Psoas muscle (tissue), 8 donors: Measurements from ENCODE around the gene TBC1D1. TPM values are rescaled to one million over a fixed set of nuclear protein-coding genes. Genes with fewer than 3 reads are reported as not detected.

Experiments
- ATAC-seq, 4 donors: fragments of 200-7000 bp; cut with Tn5 transposase; one replicate each; pipeline ENCODE4 v1.9.1; 2020; ENCODE audit warnings: moderate library complexity in 3 of 4, mild to moderate bottlenecking in 2 of 4
- DNase-seq, 2 donors: peaks; one replicate each; pipeline ENCODE4 v3.0.0-alpha.2; 2020
- H3K27ac ChIP-seq: fragments of 200-600 bp; one replicate; pipeline ENCODE4 v1.8.0; 2022
- H3K27me3 ChIP-seq, 3 donors: fragments of 200-600 bp in 1 of 3; one replicate each; pipeline versions ENCODE4 v1.6.1 to v1.8.0; 2013 to 2022; ENCODE audit warnings: low read length in 2 of 3, mild to moderate bottlenecking in 2 of 3, moderate library complexity in 1 of 3; ENCODE audit not compliant: insufficient read depth in 3 of 3
- H3K36me3 ChIP-seq, 2 donors: fragments of 200-600 bp in 1 of 2; one replicate each; pipeline versions ENCODE4 v1.6.1 to v1.8.0; 2013 to 2022; ENCODE audit warnings: low read depth in 1 of 2, mild to moderate bottlenecking in 1 of 2, moderate library complexity in 1 of 2; ENCODE audit not compliant: insufficient read depth in 1 of 2
- H3K4me1 ChIP-seq: fragments of 200-600 bp; one replicate; pipeline ENCODE4 v1.8.0; 2022
- H3K4me3 ChIP-seq: fragments of 200-600 bp; one replicate; pipeline ENCODE4 v1.8.0; 2022; ENCODE audit warnings: mild to moderate bottlenecking
- H3K9me3 ChIP-seq: fragments of 200-600 bp; one replicate; pipeline ENCODE4 v1.8.0; 2022
- CTCF ChIP-seq: fragments of 200-600 bp; IDR thresholded peaks from one replicate; pipeline ENCODE4 v1.8.0; 2022; ENCODE audit warnings: antibody characterized with exemption
- WGBS, 3 donors: extraction: QIAGEN DNeasy Blood & Tissue Kit; methylation state at CpG; one replicate each; pipeline versions ENCODE4 v1.1.6 to v1.1.7; 2013; 5-methylcytosine and 5-hydroxymethylcytosine counted together
- intact Hi-C, 2 donors: fragments of 100-400 bp; cut with DNase I; formaldehyde crosslinking; loops; one replicate each; pipeline versions ENCODE4 v1.11.0 to v1.14.2; 2022
- polyA plus RNA-seq, 3 donors: library from polyadenylated mRNA; stranded (reverse); fragments of 200-250 nt; gene quantifications; one replicate each; pipeline ENCODE4 v1.2.3, GENCODE V29; 2013
- total RNA-seq, 4 donors: library from RNA; stranded (reverse); fragmentation: NEBNext Ultra II Directional in 2 of 4; extraction: Animal tissue kit (Norgen Biotek cat#: 25700) in 2 of 4; gene quantifications; one replicate each; pipeline versions ENCODE4 v1.2.1 to v1.2.4, GENCODE V29; 2021 to 2023
- donor health status: healthy with polysubstance abuse.
- donor health status: DM: no; HTN: no; CAD: no; lungs with moderate emphysema.
- donor health status: Bipolar disorder and iron deficiency.
- donor health status: healthy.
- donor health status: DM: yes; HTN: yes; CAD: no.
- donor health status: DM: no; HTN: no; CAD: no.
- donor health status: DM: no; HTN: no; CAD: no.
- donor health status: DM: yes; HTN: yes; CAD: no.

TBC1D1 gene
- total and polyA plus RNA-seq, 7 donors = 18.1 to 130 (median 42.5) TPM

DNA sequence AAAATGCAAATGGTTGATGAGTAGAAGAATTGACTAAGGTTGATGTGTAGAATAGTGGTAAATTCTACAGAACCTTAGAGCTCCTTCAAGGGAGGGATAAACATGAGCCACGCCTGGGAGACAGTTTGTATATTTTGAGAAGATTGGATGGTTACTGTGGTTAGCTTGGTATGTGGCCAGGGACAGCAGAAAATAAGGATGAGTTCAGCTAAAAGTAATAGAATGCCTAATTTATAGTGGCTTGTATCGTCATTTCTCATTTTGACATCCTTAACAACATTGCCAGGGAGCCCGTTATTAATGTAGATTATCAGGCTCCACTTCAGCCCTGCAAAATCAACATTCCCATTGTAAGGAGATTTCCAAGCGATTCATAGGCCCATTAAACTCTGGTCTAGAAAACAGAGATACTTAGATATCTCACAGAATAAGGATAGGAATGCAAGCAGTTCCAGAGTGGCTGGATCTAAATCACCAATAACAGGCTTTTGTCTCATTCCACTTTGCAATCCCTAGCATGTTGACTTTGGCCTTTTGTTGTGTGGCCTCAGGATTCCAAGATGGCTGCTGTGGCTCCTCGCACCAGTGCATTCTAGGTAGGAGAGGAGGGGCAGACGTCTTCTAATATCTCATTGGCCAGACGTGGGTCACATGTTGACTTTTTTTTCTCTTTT lies 62.9 kb downstream of the TBC1D1 start:
- H3K27ac ChIP-seq = no peak overlapping the region
- WGBS, 3 donors = 80 to 87% (median 87%) methylated on average over 7 of the region's 7 CpGs
- intact Hi-C loops = no loop called here
- no peak for TF ChIP-seq CTCF
- H3K27me3 ChIP-seq = no peaks in the 10 kb centered on the region
- no peaks in the 10 kb centered on the region for H3K9me3 ChIP-seq
- peaks cover under 1% of the 10 kb centered on the region for H3K4me1 ChIP-seq
- no peaks in the 10 kb centered on the region for H3K36me3 ChIP-seq
- DNase-seq (no peak), ATAC-seq (no peak)
- H3K4me3 ChIP-seq = no peak overlapping the region

DNA sequence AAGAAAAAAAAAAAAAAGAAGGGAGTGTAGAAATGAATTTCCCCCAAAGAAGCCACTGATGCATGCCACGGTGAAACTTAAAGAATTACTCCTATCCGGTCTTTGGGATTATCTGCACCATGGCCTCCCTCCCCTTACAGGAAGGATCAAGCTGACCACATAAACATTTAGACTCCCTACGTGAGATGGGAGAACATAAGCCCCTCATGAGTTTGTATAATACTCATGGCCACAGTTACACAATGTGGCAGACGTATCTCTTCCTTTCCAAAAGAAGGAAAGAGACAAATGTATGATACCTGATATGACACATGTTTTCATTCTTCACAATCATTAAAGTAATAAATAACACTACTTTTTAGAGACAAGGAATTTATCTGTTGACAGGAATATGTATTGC lies 66.1 kb downstream of the TBC1D1 start:
- intact Hi-C loops = no loop called here
- no peaks in the 10 kb centered on the region for H3K9me3 ChIP-seq
- no peaks in the 10 kb centered on the region for H3K4me1 ChIP-seq
- ATAC-seq (peak in 1 of 4 donors; percentile 46), DNase-seq (no peak)
- 55 to 74% (median 55%) methylated on average over 4 of the region's 4 CpGs for WGBS, 3 donors
- no peaks in the 10 kb centered on the region for H3K27me3 ChIP-seq
- H3K27ac ChIP-seq = no peak overlapping the region
- no peaks in the 10 kb centered on the region for H3K36me3 ChIP-seq
- no peak for TF ChIP-seq CTCF
- no peak overlapping the region for H3K4me3 ChIP-seq

DNA sequence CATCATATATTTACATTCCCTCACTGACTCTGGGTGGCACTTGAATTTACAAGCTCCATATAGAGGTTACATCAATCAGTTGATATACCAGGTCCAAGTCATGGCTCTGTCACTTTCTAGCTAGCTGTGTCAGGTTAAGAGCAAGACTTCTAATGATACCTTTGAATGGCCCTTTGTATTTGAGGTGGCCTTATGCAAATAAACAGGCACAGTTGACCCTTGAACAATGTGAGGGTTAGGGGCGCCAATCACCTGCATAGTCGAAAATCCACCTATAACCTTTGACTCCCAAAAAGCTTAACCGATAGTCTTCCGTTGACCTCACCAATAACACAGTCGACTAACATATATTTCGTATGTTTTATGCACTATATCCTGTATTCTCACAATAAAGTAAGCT lies 68.0 kb downstream of the TBC1D1 start:
- no peaks in the 10 kb centered on the region for H3K9me3 ChIP-seq
- no peak for TF ChIP-seq CTCF
- DNase-seq (no peak), ATAC-seq (no peak)
- no peak overlapping the region for H3K27ac ChIP-seq
- 78 to 87% (median 87%) methylated on average over 6 of the region's 6 CpGs for WGBS, 3 donors
- H3K27me3 ChIP-seq = no peaks in the 10 kb centered on the region
- no peaks in the 10 kb centered on the region for H3K4me1 ChIP-seq
- H3K4me3 ChIP-seq = no peak overlapping the region
- intact Hi-C loops = no loop called here
- no peaks in the 10 kb centered on the region for H3K36me3 ChIP-seq

GRCh38 chr4:37960098-37960497 lies 69.2 kb downstream of the TBC1D1 start, which contains the start of gene PTTG2:
Gene PTTG2, plus strand, starts transcription at chr4:37960398. Its CDS starts 37 bp downstream, at chr4:37960435.
- Histone ChIP-seq H3K9me3 (no peaks in the 10 kb centered on the region), H3K27me3 (no peaks in the 10 kb centered on the region), H3K27ac (no peak within 1 kb of the TSS), H3K4me3 (no peak within 1 kb of the TSS), H3K4me1 (no peaks in the 10 kb centered on the region), H3K36me3 (no peaks in the 10 kb centered on the region)
- intact Hi-C loops = no loop called here
- TF ChIP-seq CTCF = no peak
- ATAC-seq = no peak
- 78 to 91% (median 86%) methylated on average over 5 of the region's 5 CpGs for WGBS, 3 donors
- no peak for DNase-seq
